HG02981 (cell line): ENCODE measurements around the gene USF2.
A peak's percentile ranks its signal among the peaks of the same experiment; 100 is the strongest.

Experiments
- ATAC-seq: cut with Tn5 transposase; IDR thresholded peaks from one replicate; pipeline ENCODE4 v1.9.1; 2021; ENCODE audit warnings: mild to moderate bottlenecking, moderate library complexity; ENCODE audit not compliant: unreplicated experiment

Gene USF2

DNA sequence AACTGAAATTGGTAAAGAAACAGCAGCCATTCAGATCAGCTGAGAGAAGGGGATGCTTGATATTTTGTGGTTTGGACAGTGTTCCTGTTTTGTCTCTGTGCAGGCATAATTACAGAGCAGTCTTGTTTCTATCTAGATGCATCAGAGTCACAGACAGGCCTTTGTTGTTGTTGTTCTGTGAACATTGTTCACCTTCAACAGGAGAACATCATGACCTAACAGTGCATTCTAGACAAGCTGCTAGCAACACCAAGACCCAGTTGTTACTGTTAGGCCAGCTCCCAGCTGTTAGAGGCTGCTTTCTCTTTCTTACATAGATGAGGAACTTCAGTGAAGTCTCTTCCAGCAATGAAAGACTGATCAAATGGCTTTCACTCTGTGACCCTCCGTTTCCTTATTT, 28.4 kb upstream of the USF2 start:
- no peak for ATAC-seq

DNA sequence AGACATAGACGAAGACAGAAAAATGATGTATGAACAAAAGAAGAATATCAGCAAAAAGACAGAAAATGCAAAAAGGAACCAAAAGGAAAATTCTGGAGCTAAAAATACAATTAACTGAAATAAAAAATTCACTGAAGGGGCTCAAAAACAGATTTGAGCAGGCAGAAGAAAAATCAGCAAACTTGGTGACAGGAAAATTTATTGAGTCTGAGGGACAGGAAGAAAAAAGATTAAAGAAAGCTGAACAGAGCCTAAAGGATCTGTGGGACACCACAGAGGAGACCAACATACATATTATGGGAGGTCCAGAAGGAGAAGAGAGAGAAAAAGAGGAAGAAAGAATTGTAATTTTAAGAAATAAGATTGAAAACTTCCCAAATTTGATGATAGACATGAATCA, 27.3 kb upstream of the USF2 start:
- no peak for ATAC-seq

DNA sequence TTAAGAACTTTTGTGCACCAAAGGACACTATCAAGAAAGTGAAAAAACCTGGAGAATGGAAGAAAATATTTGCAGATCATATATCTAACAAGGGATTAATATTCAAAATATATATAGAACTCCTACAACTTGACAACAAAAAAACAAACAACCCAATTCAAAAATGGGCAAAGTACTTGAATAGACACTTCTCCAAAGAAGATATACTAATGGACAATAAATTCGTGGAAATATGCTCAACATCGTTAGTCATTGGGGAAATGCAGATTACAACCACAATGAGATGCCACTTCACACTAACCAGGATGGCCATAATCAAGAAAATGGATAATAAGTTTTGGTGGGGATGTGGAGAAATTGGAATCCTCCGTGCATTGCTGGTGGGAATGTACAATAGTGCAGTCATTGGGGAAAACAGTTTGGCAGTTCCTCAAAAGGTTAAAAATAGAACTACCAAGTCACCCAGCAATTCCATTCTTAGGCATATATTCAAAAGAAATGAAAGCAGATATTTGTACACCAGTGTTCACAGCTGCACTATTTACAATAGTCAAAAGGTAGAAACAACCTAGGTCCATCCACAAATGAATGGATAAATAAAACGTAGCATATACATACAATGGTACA, 22.2 kb upstream of the USF2 start:
- ATAC-seq: no peak

DNA sequence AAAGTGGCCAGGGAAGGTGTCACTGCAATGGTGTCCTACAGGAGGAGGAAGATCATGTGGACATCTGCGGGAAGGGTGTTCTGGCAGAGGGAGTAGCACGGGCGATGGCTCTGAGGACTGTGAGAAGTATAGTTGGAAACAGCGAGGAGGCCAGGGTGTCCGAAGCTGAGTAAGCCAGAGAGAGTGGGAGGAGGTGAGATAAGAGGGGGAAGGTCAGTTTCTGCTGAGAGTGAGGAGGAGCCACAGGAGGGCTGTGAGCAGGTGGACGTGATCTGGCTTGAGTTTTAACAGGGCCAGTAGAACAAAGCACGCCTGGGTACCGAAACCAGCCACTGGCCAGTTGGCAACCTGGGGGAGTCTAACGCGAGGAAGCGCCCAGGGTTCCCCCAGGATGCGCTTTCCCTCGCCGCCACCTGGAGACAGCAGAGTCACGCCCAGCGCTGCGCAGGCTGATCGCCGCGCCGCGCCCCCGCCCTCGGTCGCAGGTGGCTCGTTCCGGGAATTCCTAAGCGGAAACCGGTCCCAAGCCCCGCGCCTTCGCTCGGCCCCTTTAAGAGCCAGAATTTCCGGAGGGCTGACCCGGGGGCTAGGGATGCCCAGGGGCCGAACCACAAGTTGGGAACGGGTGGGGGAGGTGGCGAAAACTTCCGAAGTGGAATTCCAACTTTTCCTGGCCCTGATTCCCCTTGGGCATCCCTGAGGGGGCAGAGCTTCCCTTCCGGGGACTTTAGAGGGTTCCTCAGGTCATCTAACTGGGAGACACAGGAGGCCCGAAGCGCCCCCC, 21.0 kb upstream of the USF2 start:
- peak; percentile 36 for ATAC-seq

DNA sequence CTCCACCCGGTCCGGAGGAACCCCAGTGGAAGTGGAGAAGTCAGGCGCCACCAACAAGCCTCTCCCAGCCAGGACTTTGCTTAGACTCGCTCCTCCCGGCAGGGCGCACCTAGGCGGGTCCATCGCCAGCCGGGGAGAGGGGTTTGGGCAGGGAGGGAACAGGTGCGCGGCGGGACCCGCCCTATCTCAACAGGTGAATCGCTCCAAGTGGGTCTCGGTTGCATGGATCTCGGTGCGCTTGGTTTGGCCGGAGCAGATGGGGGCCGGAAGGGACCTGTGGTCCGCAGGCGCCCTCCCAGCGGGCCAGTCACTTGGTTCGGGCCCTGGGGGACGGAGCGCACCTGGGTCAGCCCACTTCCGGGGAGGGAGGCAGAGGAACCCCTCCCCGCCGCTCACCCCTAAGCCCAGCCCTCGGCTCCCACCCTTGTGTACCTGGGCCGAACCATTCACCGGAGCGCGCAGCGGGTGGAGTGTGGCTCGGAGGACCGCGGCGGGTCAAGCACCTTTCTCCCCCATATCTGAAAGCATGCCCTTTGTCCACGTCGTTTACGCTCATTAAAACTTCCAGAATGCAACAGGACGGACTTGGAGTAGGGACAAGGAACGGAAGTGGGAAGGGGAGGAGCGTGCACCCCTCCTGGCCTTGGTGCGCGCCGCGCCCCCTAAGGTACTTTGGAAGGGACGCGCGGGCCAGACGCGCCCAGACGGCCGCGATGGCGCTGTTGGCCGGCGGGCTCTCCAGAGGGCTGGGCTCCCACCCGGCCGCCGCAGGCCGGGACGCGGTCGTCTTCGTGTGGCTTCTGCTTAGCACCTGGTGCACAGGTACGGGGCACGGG, 20.2 kb upstream of the USF2 start, which contains the start of gene LSR:
TSS of gene LSR (plus strand) at position 693 of the 836 bp plus-strand sequence. CDS start at position 714, 21 bp downstream.
- ATAC-seq: peak; percentile 73

DNA sequence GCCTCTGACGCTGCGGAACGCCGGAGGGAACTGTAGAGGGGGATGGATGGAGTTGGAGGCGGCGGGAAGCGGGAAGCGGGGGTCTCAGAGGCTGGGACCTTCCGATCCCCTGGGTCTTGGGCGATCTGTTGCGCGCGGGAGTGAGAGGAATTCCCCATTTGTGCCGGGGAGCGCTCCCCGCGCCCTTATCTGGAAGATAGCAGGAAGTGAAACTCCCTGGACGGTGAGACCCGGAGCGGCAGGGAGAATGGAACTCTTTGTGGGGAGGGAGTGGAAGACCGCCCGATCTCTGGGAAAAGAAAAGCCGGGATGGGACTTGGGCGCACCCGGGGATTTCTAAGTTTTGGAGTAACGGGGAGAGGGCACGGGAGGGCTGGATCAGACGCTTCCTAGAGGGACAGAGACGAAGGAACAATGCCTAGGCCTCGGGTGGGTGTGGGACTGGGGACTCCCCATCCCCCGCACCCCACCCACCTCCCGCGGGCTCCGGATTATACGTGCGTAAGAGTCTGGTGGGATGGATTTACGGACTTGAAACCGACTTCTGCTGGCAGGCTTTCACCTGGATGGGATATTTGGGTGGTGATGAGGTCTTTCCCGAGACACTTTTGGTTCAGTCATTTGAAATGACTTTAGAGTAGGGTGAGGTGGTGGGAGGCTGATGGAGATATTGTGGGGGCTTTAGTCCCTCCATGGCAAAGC, 19.5 kb upstream of the USF2 start:
- ATAC-seq: peak; percentile 2

DNA sequence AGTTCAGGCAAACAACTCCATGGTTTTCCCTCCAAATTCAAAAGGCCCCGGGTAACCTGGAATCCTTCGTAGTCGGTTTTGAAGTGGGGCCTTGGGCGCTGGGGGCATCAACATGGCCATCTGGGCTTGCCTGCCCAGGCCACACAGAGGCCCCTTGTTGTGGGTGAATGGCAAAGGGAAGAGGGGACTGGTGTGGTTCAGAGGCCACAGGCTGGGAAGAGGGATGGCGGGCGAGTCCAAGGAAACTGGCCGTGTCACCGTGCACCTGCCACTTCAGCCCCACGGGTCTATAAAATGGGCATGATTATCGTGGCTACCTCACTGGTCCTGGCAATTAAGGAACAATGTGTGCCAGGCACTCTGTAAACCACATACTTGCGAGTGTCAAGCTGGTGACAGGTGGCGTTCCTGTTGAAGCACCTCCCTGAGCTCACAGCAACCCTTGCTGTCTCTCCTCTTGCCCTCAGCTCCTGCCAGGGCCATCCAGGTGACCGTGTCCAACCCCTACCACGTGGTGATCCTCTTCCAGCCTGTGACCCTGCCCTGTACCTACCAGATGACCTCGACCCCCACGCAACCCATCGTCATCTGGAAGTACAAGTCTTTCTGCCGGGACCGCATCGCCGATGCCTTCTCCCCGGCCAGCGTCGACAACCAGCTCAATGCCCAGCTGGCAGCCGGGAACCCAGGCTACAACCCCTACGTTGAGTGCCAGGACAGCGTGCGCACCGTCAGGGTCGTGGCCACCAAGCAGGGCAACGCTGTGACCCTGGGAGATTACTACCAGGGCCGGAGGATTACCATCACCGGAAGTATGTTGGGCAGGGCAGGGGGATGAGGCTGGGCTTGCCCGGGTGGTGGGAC, 18.7 kb upstream of the USF2 start:
- no peak for ATAC-seq

DNA sequence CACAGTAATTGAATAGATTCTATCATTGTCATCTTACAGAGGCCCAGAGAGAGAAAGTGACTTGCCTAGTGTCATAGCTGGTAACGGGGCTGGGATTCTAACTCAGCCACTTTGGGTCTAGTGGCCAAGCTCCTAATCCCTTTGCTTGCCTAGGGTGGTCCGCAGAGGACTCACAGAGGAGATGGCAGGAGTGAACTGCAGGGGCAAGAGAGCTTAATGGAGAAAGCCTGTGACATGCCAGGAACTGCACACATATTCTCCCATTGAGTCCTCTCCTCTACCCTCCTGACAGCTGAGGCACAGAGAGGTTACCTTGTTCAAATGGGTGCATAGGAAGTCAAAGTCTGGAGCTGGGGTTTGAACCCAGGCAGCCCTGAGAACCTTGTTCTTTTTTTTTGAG, 17.3 kb upstream of the USF2 start:
- no peak for ATAC-seq

DNA sequence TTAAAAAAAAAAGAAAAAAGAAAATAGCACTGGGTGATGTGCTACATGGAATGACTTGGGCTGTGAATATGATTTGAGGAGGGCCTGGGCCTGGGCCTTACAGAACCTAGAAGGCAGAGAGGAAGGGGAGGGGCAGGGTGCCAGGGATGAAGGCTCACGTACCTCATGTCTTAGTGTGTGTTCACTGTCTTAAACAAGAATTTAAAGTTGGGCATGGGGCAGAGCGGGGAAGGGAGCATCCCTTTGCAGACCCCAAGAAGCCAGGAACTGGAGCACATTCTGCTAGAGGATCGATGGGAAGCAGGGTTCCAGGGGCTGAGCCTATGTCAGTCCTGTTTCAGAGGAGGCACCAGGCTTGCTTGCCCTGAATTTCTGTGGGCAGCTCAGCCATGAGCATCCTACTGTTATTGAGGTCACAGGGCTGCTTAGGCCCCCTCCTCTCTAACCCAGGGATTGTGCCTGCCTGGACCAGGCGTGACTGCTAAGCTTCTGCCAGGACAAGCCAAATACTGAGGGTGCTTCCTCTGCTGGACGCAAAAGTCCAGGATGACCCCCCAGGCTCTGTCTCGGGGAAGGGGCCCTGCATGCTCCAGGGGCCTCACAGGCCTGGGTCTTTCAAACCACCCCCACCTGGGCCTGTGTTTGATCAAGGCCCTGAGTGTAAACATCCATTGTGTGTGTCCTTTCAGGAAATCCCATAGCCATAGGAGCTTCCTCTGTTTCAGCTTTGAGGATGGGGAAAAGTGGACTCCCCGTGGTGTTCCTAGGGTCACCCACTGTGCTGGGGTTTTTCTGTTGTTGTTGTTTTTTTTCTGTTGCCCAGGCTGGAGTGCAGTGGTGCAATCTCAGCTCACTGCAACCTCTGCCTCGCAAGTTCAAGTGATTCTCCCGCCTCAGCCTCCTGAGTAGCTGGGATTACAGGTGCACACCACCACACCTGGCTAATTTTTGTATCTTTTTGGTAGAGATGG, 15.2 kb upstream of the USF2 start:
- ATAC-seq: no peak

DNA sequence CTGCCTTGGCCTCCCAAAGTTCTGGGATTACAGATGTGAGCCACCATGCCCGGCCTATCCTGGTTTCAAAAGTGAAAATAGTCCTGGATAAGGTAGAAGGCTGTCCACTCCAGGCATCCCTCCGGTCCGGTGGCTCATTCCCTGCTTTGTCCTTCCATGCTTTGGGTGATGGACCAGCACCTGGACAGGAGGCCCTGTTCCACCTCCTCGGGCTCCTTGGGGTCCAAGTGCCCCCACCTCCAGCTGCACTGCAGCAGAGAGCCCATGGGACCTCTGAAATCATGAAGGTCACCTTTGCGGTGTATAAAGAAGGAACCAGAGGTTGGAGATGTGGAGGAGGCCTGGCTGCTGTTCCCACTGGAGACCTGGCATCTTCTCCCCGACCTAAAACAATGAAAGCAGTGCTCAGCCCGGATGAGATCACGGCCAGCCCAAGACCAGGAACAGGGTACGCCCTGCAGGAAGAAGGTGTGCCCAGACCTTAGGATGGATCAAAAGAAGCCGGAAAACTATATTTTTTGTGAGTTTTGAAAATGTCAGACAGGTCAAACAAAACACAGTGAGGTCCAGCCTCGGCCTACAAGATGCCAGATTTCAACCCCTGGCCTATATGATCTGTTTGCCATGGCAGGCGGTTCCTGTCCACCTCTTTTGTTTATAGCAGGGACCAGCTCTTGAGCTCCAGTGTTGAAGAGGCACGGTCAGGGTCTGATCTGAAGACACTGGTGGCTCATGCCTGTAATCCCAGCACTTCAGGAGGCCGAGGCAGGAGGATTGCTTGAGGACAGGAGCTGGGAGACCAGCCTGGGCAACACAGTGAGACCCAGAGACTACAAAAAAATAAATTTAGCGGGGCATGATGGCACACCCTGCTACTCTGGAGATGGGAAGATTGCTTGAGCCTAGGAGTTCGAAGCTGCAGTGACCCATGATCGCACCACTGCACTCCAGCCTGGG, 14.1 kb upstream of the USF2 start:
- no peak for ATAC-seq

DNA sequence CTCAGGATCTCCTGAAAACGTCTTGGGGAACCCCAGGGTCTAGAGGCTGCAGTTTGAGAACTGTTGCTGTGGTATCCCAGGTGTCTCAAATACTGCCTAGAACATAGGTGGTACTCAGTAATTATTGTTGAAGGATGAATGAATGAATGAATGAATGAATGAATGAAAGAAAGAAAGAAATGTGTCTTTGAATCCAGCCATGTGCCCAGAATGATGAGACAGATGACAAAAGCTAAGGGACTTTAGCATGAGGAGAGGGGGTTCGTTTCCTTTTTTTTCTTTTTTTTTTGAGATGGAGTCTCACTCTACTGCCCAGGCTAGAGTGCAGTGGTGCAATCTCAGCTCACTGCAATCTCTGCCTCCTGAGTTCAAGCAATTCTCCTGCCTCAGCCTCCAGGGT, 12.2 kb upstream of the USF2 start:
- ATAC-seq: no peak

DNA sequence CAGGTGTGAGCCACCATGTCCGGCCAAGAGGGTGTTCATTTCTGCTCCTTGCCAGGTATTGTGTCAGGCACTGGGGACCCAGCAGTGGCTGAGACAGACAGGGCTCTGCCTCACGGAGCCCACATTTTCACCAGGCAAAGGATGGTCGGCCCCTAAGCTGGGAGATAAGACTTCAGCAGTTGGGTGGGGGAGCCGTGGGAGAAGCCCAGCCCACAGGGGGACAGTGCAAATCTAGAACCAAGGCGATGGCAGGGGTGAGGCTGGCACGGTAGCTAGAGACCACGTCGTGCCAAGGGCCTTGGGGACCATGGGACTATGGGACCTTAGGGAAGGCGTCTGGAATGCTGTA, 11.7 kb upstream of the USF2 start:
- ATAC-seq: no peak

DNA sequence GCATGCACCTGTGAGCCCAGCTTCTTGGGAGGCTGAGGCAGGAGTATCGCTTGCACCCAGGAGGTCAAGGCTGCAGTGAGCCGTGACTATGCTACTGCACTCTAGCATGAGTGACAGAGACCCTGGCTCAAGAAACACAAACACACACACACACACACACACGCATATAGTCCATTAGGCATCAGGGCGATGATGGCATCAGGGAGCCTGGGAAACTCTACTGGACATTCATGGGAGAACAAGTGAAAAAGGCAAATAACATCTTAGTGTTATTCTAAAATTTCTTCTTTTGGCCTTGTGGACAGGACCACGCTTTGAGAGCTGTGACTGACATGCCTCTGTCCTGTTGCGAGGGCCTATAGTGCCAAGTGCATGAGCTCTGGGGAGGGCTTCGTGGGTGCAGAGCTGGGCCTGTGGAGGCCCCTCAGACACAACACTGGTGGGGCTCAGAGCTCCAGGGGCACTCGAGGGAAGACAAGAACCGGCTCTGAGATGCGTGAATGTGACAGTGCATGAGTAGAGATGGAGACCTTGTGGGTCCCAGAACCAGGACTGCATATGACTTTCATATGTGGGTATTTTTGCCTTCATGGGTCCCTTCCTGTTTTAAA, 8.0 kb upstream of the USF2 start:
- no peak for ATAC-seq

DNA sequence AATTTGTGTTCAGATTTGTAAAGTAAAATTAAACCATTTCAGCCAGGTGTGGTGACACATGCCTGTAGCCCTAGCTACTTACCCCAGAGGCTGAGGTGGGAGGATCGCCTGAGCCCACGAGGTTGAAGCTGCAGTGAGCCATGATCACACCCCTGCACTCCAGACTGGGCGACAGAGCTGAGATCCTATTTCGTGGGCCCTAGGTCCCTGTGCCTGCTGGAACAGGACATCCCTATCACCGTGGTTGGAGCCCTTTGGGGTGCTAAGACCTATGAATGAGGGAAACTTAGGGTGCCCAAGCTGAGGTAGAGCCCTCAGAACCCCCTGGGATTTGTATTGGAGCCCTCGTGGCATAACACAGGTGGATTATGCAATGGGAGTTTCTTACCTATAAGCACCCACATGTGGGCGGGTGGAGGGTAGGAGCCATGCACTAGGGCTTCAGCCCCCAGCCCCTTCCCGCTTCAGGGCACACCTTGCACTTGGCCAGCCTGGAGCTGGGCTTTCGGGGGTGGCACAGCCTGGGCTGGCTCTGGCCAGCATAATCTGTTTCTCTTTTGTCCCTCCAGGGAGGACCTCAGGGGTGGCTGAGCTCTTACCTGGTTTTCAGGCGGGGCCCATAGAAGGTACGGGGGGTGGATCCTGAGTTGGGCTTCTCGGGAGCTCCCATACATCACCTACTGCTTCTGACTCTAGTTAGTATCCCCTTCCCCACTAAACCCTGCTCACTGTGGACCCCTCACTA, 7.2 kb upstream of the USF2 start:
- no peak for ATAC-seq

DNA sequence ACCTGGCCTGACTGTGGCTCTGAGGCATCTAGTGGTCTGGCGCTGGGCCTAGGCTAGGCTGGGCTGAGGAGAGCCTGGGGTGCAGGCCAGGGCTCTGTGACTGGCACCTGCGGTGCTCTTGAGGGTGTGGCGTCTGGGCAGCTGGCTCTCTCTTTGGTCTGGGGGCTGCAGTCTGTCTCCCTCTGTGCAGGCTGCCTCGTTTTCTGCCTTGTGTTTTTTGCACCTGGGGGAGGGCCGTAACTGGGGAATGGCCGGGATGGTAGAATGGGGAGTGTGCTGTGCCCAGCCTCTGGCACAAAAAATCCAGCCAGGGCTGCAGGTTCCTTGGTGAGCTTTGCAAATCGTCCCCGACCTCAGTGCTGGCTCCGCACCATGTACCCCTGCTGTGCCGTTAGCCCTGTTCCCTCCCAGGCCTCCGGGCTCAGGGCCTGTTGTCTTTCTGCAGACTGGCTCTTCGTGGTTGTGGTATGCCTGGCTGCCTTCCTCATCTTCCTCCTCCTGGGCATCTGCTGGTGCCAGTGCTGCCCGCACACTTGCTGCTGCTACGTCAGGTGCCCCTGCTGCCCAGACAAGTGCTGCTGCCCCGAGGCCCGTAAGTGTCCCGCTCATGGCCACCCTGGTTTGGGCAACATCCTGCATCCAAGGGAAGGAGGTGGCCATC, 6.5 kb upstream of the USF2 start:
- no peak for ATAC-seq
